ENCODE results near the gene DTD1. TPM values are rescaled to one million over a fixed set of nuclear protein-coding genes. Genes with fewer than 3 reads are reported as not detected.

Gene DTD1
- total RNA-seq, 1 donor from 2014 or later: 22.2 TPM

GRCh38 chr20:18666803-18667415, 79.1 kb downstream of the DTD1 start:
- TF ChIP-seq CTCF (IDR thresholded peaks at IDR 0.05): no peak
- Mint-ChIP-seq H3K4me1 (ENCODE audit: low read depth) (peaks cover 9% of the 10 kb centered on the region), H3K27ac (ENCODE audit: unreplicated experiment) (no peak overlapping the region), H3K4me3 (ENCODE audit: unreplicated experiment) (no peak overlapping the region), H3K27me3 (ENCODE audit: low read depth) (no peaks in the 10 kb centered on the region), H3K36me3 (ENCODE audit: low read depth) (no peaks in the 10 kb centered on the region), H3K9me3 (ENCODE audit: low read depth) (no peaks in the 10 kb centered on the region)
- no peak for DNase-seq (ENCODE audit: low spot score)

DNA sequence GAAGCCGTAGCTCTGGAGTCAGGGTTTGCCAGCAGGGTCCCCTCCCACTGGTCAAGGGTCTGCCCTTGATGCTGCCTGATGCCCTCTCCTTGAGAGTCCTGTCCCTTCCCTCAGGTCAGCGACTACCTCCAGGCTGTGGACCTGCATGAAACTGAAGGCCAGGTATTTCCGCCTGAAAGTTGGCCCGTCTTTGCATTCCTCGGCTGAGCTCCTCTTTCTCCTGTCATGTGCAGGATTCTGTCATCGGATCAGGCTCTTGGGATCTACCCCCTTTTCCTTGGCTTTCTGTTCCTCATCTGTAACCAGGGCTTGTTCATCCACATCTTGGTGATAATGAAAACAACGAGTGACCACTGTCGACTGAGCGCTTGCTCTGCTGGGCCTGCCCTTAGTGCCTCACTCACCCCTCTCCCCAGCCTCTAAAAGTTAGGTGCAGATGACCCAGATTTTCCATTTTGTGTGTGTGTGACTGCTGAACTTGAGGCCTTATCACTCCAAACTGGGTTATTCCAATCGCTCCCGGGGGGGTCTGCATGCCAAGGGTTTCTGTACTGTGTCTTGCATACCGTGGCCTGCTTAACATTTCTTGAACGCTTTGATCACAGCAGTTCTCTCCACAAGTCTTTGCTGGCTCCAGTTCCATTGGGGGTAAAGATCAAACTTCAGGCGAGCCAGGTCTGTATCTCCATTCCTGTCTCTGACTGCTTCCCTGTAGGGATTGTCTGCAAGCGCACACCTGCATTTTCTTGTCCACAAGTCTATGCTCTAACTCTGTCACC, 81.6 kb downstream of the DTD1 start:
- TF ChIP-seq CTCF (IDR thresholded peaks at IDR 0.05): no peak
- H3K27me3 Mint-ChIP-seq (ENCODE audit: low read depth): no peaks in the 10 kb centered on the region
- H3K4me3 Mint-ChIP-seq (ENCODE audit: unreplicated experiment): no peak overlapping the region
- peaks cover 1% of the 10 kb centered on the region for H3K4me1 Mint-ChIP-seq (ENCODE audit: low read depth)
- no peak overlapping the region for H3K27ac Mint-ChIP-seq (ENCODE audit: unreplicated experiment)
- no peak for DNase-seq (ENCODE audit: low spot score)
- H3K9me3 Mint-ChIP-seq (ENCODE audit: low read depth): no peaks in the 10 kb centered on the region
- H3K36me3 Mint-ChIP-seq (ENCODE audit: low read depth): no peaks in the 10 kb centered on the region

- no peaks in the 10 kb centered on the region for H3K27me3 Mint-ChIP-seq (ENCODE audit: low read depth)
- H3K27ac Mint-ChIP-seq (ENCODE audit: unreplicated experiment): no peak overlapping the region
- H3K36me3 Mint-ChIP-seq (ENCODE audit: low read depth): no peaks in the 10 kb centered on the region
- no peak overlapping the region for H3K4me3 Mint-ChIP-seq (ENCODE audit: unreplicated experiment)
- H3K4me1 Mint-ChIP-seq (ENCODE audit: low read depth): no peaks in the 10 kb centered on the region
- no peak for DNase-seq (ENCODE audit: low spot score)
- no peak for TF ChIP-seq CTCF (IDR thresholded peaks at IDR 0.05)
- no peaks in the 10 kb centered on the region for H3K9me3 Mint-ChIP-seq (ENCODE audit: low read depth)
Measured at GRCh38 chr20:18671203-18671710, 83.4 kb downstream of the DTD1 start.

- Mint-ChIP-seq H3K27ac (ENCODE audit: unreplicated experiment) (no peak overlapping the region), H3K4me3 (ENCODE audit: unreplicated experiment) (no peak overlapping the region), H3K27me3 (ENCODE audit: low read depth) (no peaks in the 10 kb centered on the region), H3K9me3 (ENCODE audit: low read depth) (no peaks in the 10 kb centered on the region), H3K4me1 (ENCODE audit: low read depth) (no peaks in the 10 kb centered on the region), H3K36me3 (ENCODE audit: low read depth) (no peaks in the 10 kb centered on the region)
- no peak for TF ChIP-seq CTCF (IDR thresholded peaks at IDR 0.05)
- no peak for DNase-seq (ENCODE audit: low spot score)
Measured at GRCh38 chr20:18672834-18673233, 85.0 kb downstream of the DTD1 start.

GRCh38 chr20:18676396-18676795, 88.5 kb downstream of the DTD1 start:
- H3K4me1 Mint-ChIP-seq (ENCODE audit: low read depth): no peaks in the 10 kb centered on the region
- H3K9me3 Mint-ChIP-seq (ENCODE audit: low read depth): no peaks in the 10 kb centered on the region
- H3K36me3 Mint-ChIP-seq (ENCODE audit: low read depth): no peaks in the 10 kb centered on the region
- DNase-seq (ENCODE audit: low spot score): no peak
- no peaks in the 10 kb centered on the region for H3K27me3 Mint-ChIP-seq (ENCODE audit: low read depth)
- no peak overlapping the region for H3K27ac Mint-ChIP-seq (ENCODE audit: unreplicated experiment)
- no peak for TF ChIP-seq CTCF (IDR thresholded peaks at IDR 0.05)
- H3K4me3 Mint-ChIP-seq (ENCODE audit: unreplicated experiment): no peak overlapping the region

Measured in chondrocyte (in vitro differentiated cells).